ENCODE results near the gene TLE6.

TLE6 gene

GRCh38 chr19:2992958-2993357 is 15.6 kb downstream of the TLE6 start:
- Histone ChIP-seq H3K4me2 (ENCODE audit: low read depth, low read length) (no peak overlapping the region), H3K27me3 (replicated peaks; ENCODE audit: insufficient read depth, low read length) (peaks cover 81% of the 10 kb centered on the region), H3K4me3 (ENCODE audit: low read length) (no peak overlapping the region), H3K36me3 (replicated peaks; ENCODE audit: insufficient read depth, low read length) (no peaks in the 10 kb centered on the region), H3K4me1 (ENCODE audit: low read length) (no peaks in the 10 kb centered on the region), H4K20me1 (ENCODE audit: insufficient read depth, low read length) (no peaks in the 10 kb centered on the region), H2AFZ (ENCODE audit: low read length) (no peak overlapping the region), H3F3A (ENCODE audit: insufficient read depth, low read length) (no peaks in the 10 kb centered on the region), H3K9me2 (replicated peaks; ENCODE audit: insufficient read depth, low read length) (no peaks in the 10 kb centered on the region), H3K27ac (ENCODE audit: low read length) (no peak overlapping the region), H3K9me3 (replicated peaks; ENCODE audit: insufficient read depth, low read length) (no peaks in the 10 kb centered on the region), H3K9ac (ENCODE audit: low read length) (no peak overlapping the region), H3K79me2 (ENCODE audit: low read length) (no peaks in the 10 kb centered on the region)
- DNase-seq = no peak
- no peak for TF ChIP-seq CTCF (IDR thresholded peaks at IDR 0.05; ENCODE audit: low read length)
- TF ChIP-seq EZH2 (optimal IDR thresholded peaks at IDR 0.05; ENCODE audit: low read depth, low read length) = no peak
- no peak for TF ChIP-seq EZH2phosphoT487 (IDR thresholded peaks at IDR 0.05; ENCODE audit: low read length)

GRCh38 chr19:2993579-2993978 is 16.2 kb downstream of the TLE6 start:
- Histone ChIP-seq H3K9me3 (replicated peaks; ENCODE audit: insufficient read depth, low read length) (no peaks in the 10 kb centered on the region), H3K9ac (ENCODE audit: low read length) (no peak overlapping the region), H3F3A (ENCODE audit: insufficient read depth, low read length) (no peaks in the 10 kb centered on the region), H3K9me2 (replicated peaks; ENCODE audit: insufficient read depth, low read length) (no peaks in the 10 kb centered on the region), H3K27me3 (replicated peaks; ENCODE audit: insufficient read depth, low read length) (peaks cover 76% of the 10 kb centered on the region), H3K4me1 (ENCODE audit: low read length) (no peaks in the 10 kb centered on the region), H3K4me3 (ENCODE audit: low read length) (no peak overlapping the region), H3K4me2 (ENCODE audit: low read depth, low read length) (no peak overlapping the region), H4K20me1 (ENCODE audit: insufficient read depth, low read length) (no peaks in the 10 kb centered on the region), H2AFZ (ENCODE audit: low read length) (no peak overlapping the region), H3K79me2 (ENCODE audit: low read length) (no peaks in the 10 kb centered on the region), H3K27ac (ENCODE audit: low read length) (no peak overlapping the region), H3K36me3 (replicated peaks; ENCODE audit: insufficient read depth, low read length) (no peaks in the 10 kb centered on the region)
- DNase-seq = no peak
- no peak for TF ChIP-seq EZH2phosphoT487 (IDR thresholded peaks at IDR 0.05; ENCODE audit: low read length)
- TF ChIP-seq EZH2 (optimal IDR thresholded peaks at IDR 0.05; ENCODE audit: low read depth, low read length) = no peak
- no peak for TF ChIP-seq CTCF (IDR thresholded peaks at IDR 0.05; ENCODE audit: low read length)

- H3K9me3 ChIP-seq (replicated peaks; ENCODE audit: insufficient read depth, low read length) = no peaks in the 10 kb centered on the region
- no peak overlapping the region for H2AFZ ChIP-seq (ENCODE audit: low read length)
- H4K20me1 ChIP-seq (ENCODE audit: insufficient read depth, low read length) = no peaks in the 10 kb centered on the region
- TF ChIP-seq EZH2 (optimal IDR thresholded peaks at IDR 0.05; ENCODE audit: low read depth, low read length) = no peak
- no peak for TF ChIP-seq CTCF (IDR thresholded peaks at IDR 0.05; ENCODE audit: low read length)
- no peak for TF ChIP-seq EZH2phosphoT487 (IDR thresholded peaks at IDR 0.05; ENCODE audit: low read length)
- no peak overlapping the region for H3K27ac ChIP-seq (ENCODE audit: low read length)
- no peak overlapping the region for H3K4me2 ChIP-seq (ENCODE audit: low read depth, low read length)
- peaks cover 74% of the 10 kb centered on the region for H3K27me3 ChIP-seq (replicated peaks; ENCODE audit: insufficient read depth, low read length)
- H3K4me3 ChIP-seq (ENCODE audit: low read length) = no peak overlapping the region
- H3F3A ChIP-seq (ENCODE audit: insufficient read depth, low read length) = no peaks in the 10 kb centered on the region
- H3K4me1 ChIP-seq (ENCODE audit: low read length) = no peaks in the 10 kb centered on the region
- no peak overlapping the region for H3K9ac ChIP-seq (ENCODE audit: low read length)
- DNase-seq = no peak
- no peaks in the 10 kb centered on the region for H3K9me2 ChIP-seq (replicated peaks; ENCODE audit: insufficient read depth, low read length)
- H3K36me3 ChIP-seq (replicated peaks; ENCODE audit: insufficient read depth, low read length) = no peaks in the 10 kb centered on the region
- no peaks in the 10 kb centered on the region for H3K79me2 ChIP-seq (ENCODE audit: low read length)
These were observed 17.3 kb downstream of the TLE6 start for GRCh38 chr19:2994588-2995131.
